ENCODE measurements around the gene ADGRG1.

ADGRG1 gene

DNA sequence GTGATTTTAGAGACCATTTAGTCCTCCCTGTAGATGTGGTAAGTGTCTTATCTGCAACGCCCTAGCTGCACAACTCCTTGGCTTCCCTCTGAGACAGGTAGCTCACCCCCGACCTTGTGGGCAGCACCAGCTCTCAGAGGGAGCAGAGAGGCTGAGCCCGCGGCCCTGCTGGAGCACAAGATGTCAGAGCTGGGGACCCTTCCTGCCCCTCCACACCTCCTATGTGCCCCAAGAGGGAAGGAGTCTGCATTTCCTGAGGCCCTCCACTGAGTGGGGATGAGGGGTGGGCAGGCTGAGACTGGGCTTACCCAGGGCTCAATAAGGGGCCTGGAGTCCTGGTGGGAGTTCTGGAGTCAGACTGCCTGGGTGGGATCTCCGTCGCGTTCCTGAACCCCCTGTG, 12.2 kb upstream of the ADGRG1 start:
- H3K9me3 ChIP-seq (replicated peaks; ENCODE audit: low read length), result no peaks in the 10 kb centered on the region
- no peak overlapping the region for H3K9ac ChIP-seq (ENCODE audit: low read depth, low read length)
- no peaks in the 10 kb centered on the region for H3K36me3 ChIP-seq (ENCODE audit: insufficient read depth, low read length)
- peaks cover 5% of the 10 kb centered on the region for H3K27me3 ChIP-seq (ENCODE audit: control insufficient read depth, insufficient read depth, low read length)
- peaks cover 5% of the 10 kb centered on the region for H3K4me1 ChIP-seq (ENCODE audit: control insufficient read depth, insufficient read depth, low read length)
- H3K4me3 ChIP-seq (ENCODE audit: low read length), result no peak overlapping the region
- no peak overlapping the region for H3K4me2 ChIP-seq (ENCODE audit: low read length)

DNA sequence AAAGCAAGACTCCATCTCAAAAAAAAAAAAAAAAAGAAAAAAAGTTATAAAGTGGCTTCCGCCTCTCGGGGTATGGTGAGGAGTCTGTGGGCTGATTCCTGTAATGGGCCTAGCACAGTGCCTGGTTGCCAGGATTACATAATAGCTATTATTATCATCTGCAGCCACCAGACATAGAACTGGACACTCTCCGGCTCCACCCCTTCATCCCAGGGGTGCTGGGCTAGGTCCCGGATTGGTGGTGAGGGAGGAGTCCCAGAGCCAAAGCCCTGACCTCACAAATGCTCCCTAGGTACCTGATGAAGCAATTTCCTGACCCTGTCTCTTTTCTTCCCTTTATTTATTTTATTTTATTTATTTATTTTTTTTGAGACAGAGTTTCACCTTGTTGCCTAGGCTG, 11.6 kb upstream of the ADGRG1 start:
- no peak overlapping the region for H3K4me2 ChIP-seq (ENCODE audit: low read length)
- no peak overlapping the region for H3K9ac ChIP-seq (ENCODE audit: low read depth, low read length)
- no peaks in the 10 kb centered on the region for H3K4me1 ChIP-seq (ENCODE audit: control insufficient read depth, insufficient read depth, low read length)
- peaks cover 7% of the 10 kb centered on the region for H3K27me3 ChIP-seq (ENCODE audit: control insufficient read depth, insufficient read depth, low read length)
- H3K36me3 ChIP-seq (ENCODE audit: insufficient read depth, low read length), result no peaks in the 10 kb centered on the region
- no peak overlapping the region for H3K4me3 ChIP-seq (ENCODE audit: low read length)
- H3K9me3 ChIP-seq (replicated peaks; ENCODE audit: low read length), result no peaks in the 10 kb centered on the region

DNA sequence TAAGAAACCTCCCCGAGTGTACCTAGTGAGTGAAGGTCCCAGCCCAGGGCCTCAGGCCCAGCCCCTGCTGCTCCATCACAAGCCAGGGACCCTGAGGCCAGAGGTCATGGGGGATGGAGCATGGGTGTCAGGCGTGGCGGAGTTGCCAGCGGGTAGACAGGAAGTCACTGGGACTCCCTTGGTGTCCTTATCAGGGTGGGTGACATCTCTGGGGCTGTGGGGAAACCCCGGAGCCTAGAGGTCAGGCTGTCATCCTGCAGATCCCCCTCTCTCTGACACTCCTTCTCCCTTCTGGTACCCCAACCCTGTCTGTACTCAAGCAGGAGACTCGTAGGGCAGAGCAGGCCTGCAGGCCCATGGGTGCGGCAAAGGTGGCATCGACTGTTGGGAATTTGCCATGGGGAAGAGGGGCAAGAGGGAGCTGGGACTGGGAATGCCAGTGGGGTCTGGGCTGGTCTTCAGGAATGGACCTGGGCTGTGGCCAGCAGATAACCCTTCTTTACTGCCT, 10.8 kb upstream of the ADGRG1 start:
- Histone ChIP-seq H3K4me2 (ENCODE audit: low read length) (no peak overlapping the region), H3K9me3 (replicated peaks; ENCODE audit: low read length) (no peaks in the 10 kb centered on the region), H3K27me3 (ENCODE audit: control insufficient read depth, insufficient read depth, low read length) (peaks cover 14% of the 10 kb centered on the region), H3K4me1 (ENCODE audit: control insufficient read depth, insufficient read depth, low read length) (no peaks in the 10 kb centered on the region), H3K9ac (ENCODE audit: low read depth, low read length) (no peak overlapping the region), H3K4me3 (ENCODE audit: low read length) (no peak overlapping the region), H3K36me3 (ENCODE audit: insufficient read depth, low read length) (no peaks in the 10 kb centered on the region)

DNA sequence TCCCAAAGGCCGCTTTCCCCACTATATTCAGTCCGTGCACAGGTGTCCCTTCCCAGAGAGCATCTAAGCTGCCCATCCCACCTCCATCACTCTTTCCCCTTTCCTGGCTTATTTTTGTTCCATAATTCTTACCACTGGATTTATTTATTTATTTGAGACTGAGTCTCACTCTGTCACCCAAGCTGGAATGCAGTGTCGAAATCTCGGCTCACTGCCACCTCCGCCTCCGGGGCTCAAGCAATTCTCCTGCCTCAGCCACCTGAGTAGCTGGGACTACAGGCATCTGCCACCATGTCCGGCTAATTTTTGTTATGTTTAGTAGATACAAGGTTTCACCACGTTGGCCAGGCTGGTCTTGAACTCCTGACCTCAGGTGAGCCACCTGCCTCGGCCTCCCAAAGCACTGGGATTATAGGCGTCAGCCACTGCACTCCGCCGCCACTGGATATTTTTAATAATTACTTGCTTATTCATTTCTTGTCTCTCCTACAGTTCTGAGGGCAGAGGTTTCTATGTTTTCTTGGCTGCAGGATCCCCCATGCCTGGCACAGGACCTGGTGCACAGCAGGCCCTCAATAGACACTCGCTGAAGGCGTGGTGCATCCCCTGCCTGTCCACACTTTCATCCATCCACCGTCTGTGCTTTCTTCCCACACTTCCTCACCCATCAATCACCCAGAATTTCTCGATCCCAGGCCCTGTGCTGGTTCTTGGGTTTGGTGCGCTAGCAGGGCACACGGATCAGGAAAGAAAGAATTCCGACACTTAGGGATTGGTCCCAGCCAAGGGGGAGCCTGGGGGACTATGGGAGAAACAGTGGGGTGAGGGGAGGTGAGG, 9.9 kb upstream of the ADGRG1 start:
- H3K9me3 ChIP-seq (replicated peaks; ENCODE audit: low read length), result no peaks in the 10 kb centered on the region
- no peak overlapping the region for H3K4me3 ChIP-seq (ENCODE audit: low read length)
- H3K27me3 ChIP-seq (ENCODE audit: control insufficient read depth, insufficient read depth, low read length), result peaks cover 14% of the 10 kb centered on the region
- no peak overlapping the region for H3K4me2 ChIP-seq (ENCODE audit: low read length)
- no peaks in the 10 kb centered on the region for H3K36me3 ChIP-seq (ENCODE audit: insufficient read depth, low read length)
- no peak overlapping the region for H3K9ac ChIP-seq (ENCODE audit: low read depth, low read length)
- H3K4me1 ChIP-seq (ENCODE audit: control insufficient read depth, insufficient read depth, low read length), result no peaks in the 10 kb centered on the region

DNA sequence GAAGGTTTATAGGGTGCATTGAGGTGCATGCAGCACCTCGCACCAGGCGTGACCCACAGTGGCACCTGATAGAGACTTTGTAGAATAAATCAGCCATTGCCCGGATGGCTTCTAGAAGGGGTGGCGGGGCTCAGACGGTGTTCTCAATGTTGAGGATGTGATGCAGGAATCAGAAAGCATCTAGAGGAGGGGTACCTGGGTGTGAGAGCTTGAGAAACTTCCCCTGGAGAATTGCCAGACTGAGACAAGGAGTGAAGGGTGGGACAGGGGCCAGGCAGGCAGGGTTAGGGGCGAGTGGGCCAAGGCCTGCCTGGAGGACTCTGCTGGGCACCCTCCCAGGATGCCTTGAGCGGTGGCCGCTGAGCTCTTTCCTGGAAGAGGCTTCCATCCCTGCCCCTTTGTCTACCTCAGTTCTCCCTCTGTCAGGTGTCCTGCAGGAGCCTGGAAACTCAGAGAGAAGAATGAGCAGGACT, 9.3 kb upstream of the ADGRG1 start:
- Histone ChIP-seq H3K9me3 (replicated peaks; ENCODE audit: low read length) (no peaks in the 10 kb centered on the region), H3K4me3 (ENCODE audit: low read length) (no peak overlapping the region), H3K9ac (ENCODE audit: low read depth, low read length) (no peak overlapping the region), H3K4me2 (ENCODE audit: low read length) (no peak overlapping the region), H3K4me1 (ENCODE audit: control insufficient read depth, insufficient read depth, low read length) (no peaks in the 10 kb centered on the region), H3K27me3 (ENCODE audit: control insufficient read depth, insufficient read depth, low read length) (peaks cover 14% of the 10 kb centered on the region), H3K36me3 (ENCODE audit: insufficient read depth, low read length) (no peaks in the 10 kb centered on the region)

DNA sequence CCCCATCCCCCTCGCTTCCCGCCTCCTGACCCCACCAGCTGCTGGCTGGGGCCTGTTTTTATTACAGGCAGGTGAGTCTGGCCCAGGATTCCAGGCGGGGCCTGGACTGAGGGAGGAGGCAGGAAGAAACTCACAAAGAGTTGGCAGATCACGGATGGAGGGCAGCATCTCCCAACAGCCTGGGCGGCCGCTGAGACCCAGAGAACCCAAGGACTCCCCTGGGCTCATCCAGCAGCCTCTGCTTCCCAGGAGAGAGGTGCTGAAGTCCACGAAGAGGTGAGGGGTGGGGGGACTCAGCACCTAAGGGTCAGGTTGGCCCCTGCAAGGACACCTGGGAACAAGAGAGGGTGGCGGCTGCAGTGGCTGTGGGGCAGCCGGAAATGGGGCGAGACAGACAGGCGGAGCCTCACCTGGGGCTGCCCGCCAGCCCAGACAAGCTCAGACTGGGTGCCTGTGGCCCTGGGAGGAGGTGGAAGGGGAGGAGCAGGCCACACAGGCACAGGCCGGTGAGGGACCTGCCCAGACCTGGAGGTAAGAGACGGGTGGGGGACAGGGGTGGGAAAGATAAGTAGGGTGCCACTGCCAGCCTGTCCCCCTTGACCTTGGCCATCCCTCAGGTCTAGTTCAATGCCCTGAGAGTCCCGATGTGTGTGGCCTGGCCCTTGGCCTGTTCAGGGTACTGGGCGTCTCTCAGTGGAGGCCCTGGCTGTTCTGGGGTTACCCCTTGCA, 8.7 kb upstream of the ADGRG1 start:
- H3K4me1 ChIP-seq (ENCODE audit: control insufficient read depth, insufficient read depth, low read length), result no peaks in the 10 kb centered on the region
- H3K4me3 ChIP-seq (ENCODE audit: low read length), result no peak overlapping the region
- H3K4me2 ChIP-seq (ENCODE audit: low read length), result no peak overlapping the region
- H3K36me3 ChIP-seq (ENCODE audit: insufficient read depth, low read length), result no peaks in the 10 kb centered on the region
- H3K9me3 ChIP-seq (replicated peaks; ENCODE audit: low read length), result no peaks in the 10 kb centered on the region
- H3K27me3 ChIP-seq (ENCODE audit: control insufficient read depth, insufficient read depth, low read length), result peaks cover 14% of the 10 kb centered on the region
- H3K9ac ChIP-seq (ENCODE audit: low read depth, low read length), result no peak overlapping the region

DNA sequence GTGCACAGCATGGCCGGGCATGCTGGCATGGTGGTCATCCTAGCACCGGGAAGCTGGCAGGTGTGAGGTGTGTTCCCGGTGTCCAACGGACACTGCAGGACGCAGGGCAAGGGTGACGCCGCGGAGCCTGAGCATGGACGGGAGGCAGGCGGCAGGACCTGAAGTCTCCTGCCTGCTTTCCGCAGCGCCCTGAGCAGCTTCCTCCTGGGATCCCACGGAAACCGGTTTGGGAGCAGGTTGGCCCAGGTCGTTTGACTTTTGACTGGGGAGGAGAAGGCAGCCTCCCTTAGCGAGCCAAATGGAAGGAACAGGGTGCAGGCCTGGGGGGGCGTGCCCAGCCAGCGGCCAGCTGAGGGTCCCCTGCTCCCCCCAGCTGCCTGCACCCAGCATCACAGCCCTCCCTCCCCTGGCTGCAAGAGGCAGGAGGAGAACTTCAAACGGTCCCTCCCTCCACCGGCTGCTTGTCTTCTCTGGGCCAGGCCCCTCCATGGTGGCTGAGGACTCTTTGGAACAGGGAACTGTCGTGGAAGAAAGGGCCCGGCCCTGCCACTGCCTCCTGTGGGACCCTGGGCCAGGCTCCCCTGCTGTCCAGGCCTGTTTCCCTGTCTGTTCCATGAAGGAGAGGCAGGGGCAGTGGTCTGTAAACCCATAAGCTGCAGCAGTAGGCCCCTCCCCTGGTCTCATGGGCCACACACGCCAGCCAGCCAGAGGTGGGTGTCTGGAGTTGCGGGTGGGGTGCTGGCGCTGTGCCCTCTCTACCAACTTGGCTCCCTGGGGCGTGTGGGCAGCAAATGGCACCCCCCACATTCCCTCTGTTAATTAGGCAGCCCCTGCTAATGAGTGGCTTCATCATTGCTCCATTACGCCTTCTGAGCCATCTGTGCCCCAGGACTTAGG, 7.8 kb upstream of the ADGRG1 start:
- H3K36me3 ChIP-seq (ENCODE audit: insufficient read depth, low read length), result no peaks in the 10 kb centered on the region
- H3K9me3 ChIP-seq (replicated peaks; ENCODE audit: low read length), result no peaks in the 10 kb centered on the region
- H3K4me2 ChIP-seq (ENCODE audit: low read length), result no peak overlapping the region
- H3K4me1 ChIP-seq (ENCODE audit: control insufficient read depth, insufficient read depth, low read length), result no peaks in the 10 kb centered on the region
- H3K4me3 ChIP-seq (ENCODE audit: low read length), result no peak overlapping the region
- H3K27me3 ChIP-seq (ENCODE audit: control insufficient read depth, insufficient read depth, low read length), result peaks cover 14% of the 10 kb centered on the region
- H3K9ac ChIP-seq (ENCODE audit: low read depth, low read length), result no peak overlapping the region

DNA sequence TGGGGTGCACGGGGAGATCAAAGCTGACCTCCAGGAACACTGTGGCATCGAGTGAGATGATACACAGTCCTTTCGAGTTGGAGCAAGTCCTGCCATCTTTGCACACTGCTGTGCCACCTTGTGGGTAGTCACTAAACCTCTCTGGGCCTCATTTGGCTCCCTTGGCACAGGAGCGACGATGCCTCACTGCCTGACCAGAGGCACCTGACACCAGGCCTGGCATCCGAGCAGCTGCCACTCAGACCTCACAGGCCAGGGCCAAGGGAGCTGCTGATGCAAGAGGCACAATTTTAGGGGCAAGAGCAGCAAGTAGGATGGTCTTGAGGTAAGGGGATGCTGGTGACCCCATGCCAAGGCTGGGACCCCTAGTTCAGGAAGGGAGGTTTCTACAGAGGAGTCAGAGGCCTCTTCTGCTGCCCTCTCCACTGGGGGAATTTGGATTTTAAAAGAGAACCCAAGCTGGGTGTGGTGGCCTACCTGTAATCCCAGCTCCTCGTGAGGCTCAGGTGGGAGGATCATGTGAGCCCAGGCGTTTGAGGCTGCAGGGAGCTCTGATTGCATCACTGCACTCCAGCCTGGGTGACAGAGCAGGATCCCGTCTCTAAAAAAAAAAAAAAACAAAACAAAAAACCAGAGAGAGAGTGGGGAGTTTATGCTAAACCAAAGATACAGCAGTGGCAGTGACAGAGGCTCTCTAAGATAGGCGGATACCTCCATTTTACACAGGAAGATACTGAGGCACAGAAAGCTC, 6.7 kb upstream of the ADGRG1 start:
- no peaks in the 10 kb centered on the region for H3K9me3 ChIP-seq (replicated peaks; ENCODE audit: low read length)
- H3K4me1 ChIP-seq (ENCODE audit: control insufficient read depth, insufficient read depth, low read length), result no peaks in the 10 kb centered on the region
- H3K4me3 ChIP-seq (ENCODE audit: low read length), result no peak overlapping the region
- no peak overlapping the region for H3K9ac ChIP-seq (ENCODE audit: low read depth, low read length)
- no peaks in the 10 kb centered on the region for H3K36me3 ChIP-seq (ENCODE audit: insufficient read depth, low read length)
- peaks cover 14% of the 10 kb centered on the region for H3K27me3 ChIP-seq (ENCODE audit: control insufficient read depth, insufficient read depth, low read length)
- H3K4me2 ChIP-seq (ENCODE audit: low read length), result no peak overlapping the region

DNA sequence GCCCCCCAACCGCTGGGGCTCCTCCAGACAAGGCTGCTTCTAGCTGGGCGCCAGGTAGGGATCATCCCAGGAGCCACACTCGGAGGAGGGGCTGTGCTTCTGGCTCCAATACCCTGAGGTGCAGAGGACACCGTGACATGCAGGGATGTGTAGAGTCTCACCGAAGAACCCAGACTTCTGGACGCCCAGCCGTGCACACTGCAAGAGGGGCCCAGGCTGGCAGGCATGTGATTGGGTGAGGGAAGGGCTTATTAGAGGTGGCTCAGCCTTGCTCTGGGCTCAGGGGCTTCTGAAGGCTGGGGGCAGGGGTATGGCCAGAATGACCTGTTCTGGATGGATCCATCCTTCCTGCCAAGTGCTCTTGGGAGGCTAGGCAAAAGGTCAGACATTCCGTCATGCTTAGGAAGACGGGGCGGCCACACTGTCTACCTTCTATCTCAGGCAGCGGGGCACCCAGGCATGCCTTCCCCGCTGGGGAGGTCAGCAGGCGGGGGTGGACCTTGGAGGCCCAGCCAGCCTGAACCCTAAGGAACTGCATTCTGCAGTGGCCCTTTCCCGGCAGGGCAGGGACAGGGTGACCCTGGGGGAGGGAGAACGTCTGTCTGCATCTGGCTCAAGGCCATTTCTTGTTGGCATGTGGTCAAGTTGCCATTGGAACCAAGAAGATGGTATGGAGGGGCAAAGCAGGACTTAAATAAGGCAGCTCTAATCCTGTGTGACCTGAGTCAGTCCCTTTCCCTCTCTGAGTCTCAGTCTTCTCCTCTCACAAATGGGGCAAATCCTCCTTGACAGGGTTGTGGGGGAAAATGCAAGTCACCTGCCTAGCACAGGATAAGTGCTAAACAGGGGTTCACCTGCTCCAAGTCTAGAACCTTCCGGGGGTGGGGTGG, 5.8 kb upstream of the ADGRG1 start:
- peaks cover 14% of the 10 kb centered on the region for H3K27me3 ChIP-seq (ENCODE audit: control insufficient read depth, insufficient read depth, low read length)
- H3K4me3 ChIP-seq (ENCODE audit: low read length), result no peak overlapping the region
- H3K36me3 ChIP-seq (ENCODE audit: insufficient read depth, low read length), result no peaks in the 10 kb centered on the region
- no peak overlapping the region for H3K9ac ChIP-seq (ENCODE audit: low read depth, low read length)
- no peaks in the 10 kb centered on the region for H3K9me3 ChIP-seq (replicated peaks; ENCODE audit: low read length)
- H3K4me2 ChIP-seq (ENCODE audit: low read length), result no peak overlapping the region
- H3K4me1 ChIP-seq (ENCODE audit: control insufficient read depth, insufficient read depth, low read length), result peaks cover 8% of the 10 kb centered on the region
